ENCODE results near the gene SLC35B2. TPM values are rescaled to one million over a fixed set of nuclear protein-coding genes. Genes with fewer than 3 reads are reported as not detected.

The SLC35B2 gene
- total RNA-seq, 3 donors from 2014 or later: 24.9 to 38.0 (median 31.6) TPM

DNA sequence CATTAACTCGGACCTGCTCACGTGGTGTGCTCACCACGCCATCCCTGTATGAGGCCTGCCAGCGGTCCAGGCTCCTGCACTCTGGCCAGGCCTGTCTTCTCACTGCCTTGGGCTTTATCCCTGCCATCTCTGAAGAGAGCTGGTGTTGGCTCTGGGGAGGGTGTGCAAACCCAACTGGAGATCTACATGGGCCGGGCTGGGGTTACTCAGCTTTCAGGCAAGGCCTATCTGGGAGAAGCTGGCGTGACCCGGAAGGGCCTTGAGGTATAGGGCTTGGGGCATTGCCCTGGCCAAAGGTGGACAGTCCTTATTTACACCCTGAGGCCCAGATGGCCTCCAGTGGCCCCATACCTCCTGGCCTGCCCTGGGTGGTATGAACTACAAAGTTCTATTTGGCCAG, 28.9 kb downstream of the SLC35B2 start:
- DNase-seq: no peak
- Histone ChIP-seq H3K9me3 (no peaks in the 10 kb centered on the region), H3K36me3 (ENCODE audit: low read depth) (no peaks in the 10 kb centered on the region), H3K4me3 (no peak overlapping the region), H3K4me1 (ENCODE audit: low read depth) (peaks cover 10% of the 10 kb centered on the region)
- no peak for ATAC-seq
- intact Hi-C loops (cut with DNase I, micrococcal nuclease): no loop called here
- no peak for TF ChIP-seq CTCF (IDR thresholded peaks at IDR 0.05)

DNA sequence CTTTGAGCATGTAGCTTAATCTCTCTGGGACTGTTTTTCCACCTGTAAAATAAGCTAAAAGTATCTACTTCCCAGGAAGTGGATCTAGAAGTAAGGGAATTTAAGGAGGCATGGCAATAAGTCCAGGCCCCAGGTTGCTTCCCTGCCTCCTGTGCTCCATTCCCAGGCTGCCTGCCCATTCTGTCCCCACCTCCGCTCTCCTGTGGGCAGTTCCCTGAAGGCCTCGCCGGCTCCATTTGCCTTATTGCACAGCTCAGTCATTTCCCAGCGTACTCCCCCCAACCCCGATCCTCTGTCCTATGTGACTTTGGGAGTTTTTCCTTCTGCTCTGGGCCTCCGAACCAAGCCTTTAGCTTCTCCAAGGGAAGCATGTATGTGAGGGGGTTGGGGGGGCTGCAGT, 29.3 kb downstream of the SLC35B2 start:
- ATAC-seq (no peak), DNase-seq (no peak)
- H3K4me3 ChIP-seq: no peak overlapping the region
- no peak for TF ChIP-seq CTCF (IDR thresholded peaks at IDR 0.05)
- intact Hi-C loops (cut with DNase I, micrococcal nuclease): no loop called here
- H3K4me1 ChIP-seq (ENCODE audit: low read depth): peaks cover 12% of the 10 kb centered on the region
- H3K9me3 ChIP-seq: no peaks in the 10 kb centered on the region
- no peaks in the 10 kb centered on the region for H3K36me3 ChIP-seq (ENCODE audit: low read depth)

DNA sequence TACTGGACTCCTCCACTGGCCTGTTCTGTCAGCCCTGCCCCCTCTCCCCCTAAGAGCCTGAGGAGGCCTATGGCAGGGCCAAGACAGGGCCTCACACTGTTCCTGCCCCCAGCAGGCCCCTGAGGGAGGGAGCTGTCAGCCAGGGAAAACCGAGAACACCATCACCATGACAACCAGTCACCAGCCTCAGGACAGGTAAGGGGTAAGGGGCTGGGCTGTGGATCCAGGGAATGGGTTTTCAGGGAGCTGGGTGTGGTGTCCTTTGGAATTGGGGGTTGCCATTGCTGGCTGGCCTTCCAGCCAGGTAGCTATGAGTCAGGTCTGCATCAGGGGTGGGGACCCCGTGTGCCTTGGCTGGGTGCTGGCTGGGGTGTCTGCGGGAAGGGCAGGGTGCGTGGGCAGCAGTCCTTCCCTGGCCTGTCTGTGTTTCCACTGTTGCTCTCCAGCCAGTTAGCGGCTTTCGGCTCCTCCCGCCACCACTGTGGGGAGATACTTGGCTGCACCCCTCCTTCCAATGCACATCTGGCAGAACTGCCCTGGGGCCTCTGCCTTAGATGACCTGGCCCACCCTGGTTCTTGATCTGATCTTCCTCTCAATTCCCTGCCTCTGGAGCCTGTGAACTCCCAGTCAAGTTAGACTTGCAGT, 30.1 kb downstream of the SLC35B2 start:
- H3K9me3 ChIP-seq: no peaks in the 10 kb centered on the region
- ATAC-seq (no peak), DNase-seq (no peak)
- no peak for TF ChIP-seq CTCF (IDR thresholded peaks at IDR 0.05)
- H3K4me3 ChIP-seq: no peak overlapping the region
- no peaks in the 10 kb centered on the region for H3K36me3 ChIP-seq (ENCODE audit: low read depth)
- intact Hi-C loops (cut with DNase I, micrococcal nuclease): no loop called here
- H3K4me1 ChIP-seq (ENCODE audit: low read depth): peaks cover 18% of the 10 kb centered on the region

- Histone ChIP-seq H3K9me3 (no peaks in the 10 kb centered on the region), H3K36me3 (ENCODE audit: low read depth) (no peaks in the 10 kb centered on the region), H3K4me1 (ENCODE audit: low read depth) (peaks cover 24% of the 10 kb centered on the region), H3K4me3 (no peak overlapping the region)
- intact Hi-C loops (cut with DNase I, micrococcal nuclease): no loop called here
- DNase-seq: no peak
- no peak for TF ChIP-seq CTCF (IDR thresholded peaks at IDR 0.05)
- ATAC-seq: no peak
Observed at GRCh38 chr6:44226368-44227147, 30.8 kb downstream of the SLC35B2 start.

GRCh38 chr6:44225579-44226325, 31.6 kb downstream of the SLC35B2 start:
- Histone ChIP-seq H3K4me1 (ENCODE audit: low read depth) (peaks cover 24% of the 10 kb centered on the region), H3K9me3 (no peaks in the 10 kb centered on the region), H3K36me3 (ENCODE audit: low read depth) (no peaks in the 10 kb centered on the region), H3K4me3 (no peak overlapping the region)
- ATAC-seq (no peak), DNase-seq (no peak)
- no peak for TF ChIP-seq CTCF (IDR thresholded peaks at IDR 0.05)
- intact Hi-C loops (cut with DNase I, micrococcal nuclease): no loop called here

Data from mucosa of descending colon (tissue), 3 donors.